K562 (cell line): ENCODE data around the gene ADNP. TPM values are rescaled to one million over a fixed set of nuclear protein-coding genes. Genes with fewer than 3 reads are reported as not detected.

Experiments
- BHLHE40 ChIP-seq: IDR thresholded peaks from 2 replicates; pipeline ENCODE4 v1.6.1; 2011; ENCODE audit warnings: low read length, improper control_type of control experiment
- BRCA1 ChIP-seq, 2 experiments: fragments of 450-650 bp in 1 of 2; sonication (generic) in 1 of 2; formaldehyde crosslinking in 1 of 2; IDR thresholded peaks; 2 replicates each; pipeline versions ENCODE4 v1.5.0 to v1.6.1; 2017 to 2020; ENCODE audit warnings: mild to moderate bottlenecking in 1 of 2, missing genetic modification reagents in 1 of 2
- CEBPB ChIP-seq: fragments of 450-650 bp; IDR thresholded peaks from 2 replicates; pipeline ENCODE4 v1.6.1; 2016; ENCODE audit warnings: missing genetic modification characterization, missing compliant biosample characterization
- DMBX1 ChIP-seq: fragments of 250-450 bp; sonication (Bioruptor Pico); IDR thresholded peaks from 2 replicates; pipeline ENCODE4 v1.8.0; 2022; ENCODE audit warnings: inconsistent platforms, mild to moderate bottlenecking, moderate library complexity, borderline replicate concordance
- FIP1L1 ChIP-seq: fragments of 200-400 bp; formaldehyde crosslinking; IDR thresholded peaks from 2 replicates; pipeline ENCODE4 v1.6.1; 2018; ENCODE audit warnings: mild to moderate bottlenecking, low read depth, low read length; ENCODE audit not compliant: poor library complexity, severe bottlenecking
- GATAD2A ChIP-seq: fragments of 450-650 bp; IDR thresholded peaks from 2 replicates; pipeline ENCODE4 v1.6.1; 2017
- KAT8 ChIP-seq: fragments of 450-650 bp; IDR thresholded peaks from 2 replicates; pipeline ENCODE4 v1.6.1; 2016; ENCODE audit warnings: low read depth, mild to moderate bottlenecking
- KLF10 ChIP-seq: fragments of 250-450 bp; sonication (Bioruptor Pico); IDR thresholded peaks from 2 replicates; pipeline ENCODE4 v1.6.1; 2021; ENCODE audit warnings: matching md5 sums
- MECOM ChIP-seq: fragments of 250-450 bp; sonication (Bioruptor Pico); IDR thresholded peaks from 2 replicates; pipeline ENCODE4 v1.8.0; 2022; ENCODE audit warnings: inconsistent platforms
- MED1 ChIP-seq: sonication (generic); formaldehyde crosslinking; IDR thresholded peaks from 2 replicates; pipeline ENCODE4 v1.8.1; 2023; ENCODE audit warnings: missing genetic modification reagents, borderline replicate concordance
- NR2C2 ChIP-seq, 2 experiments: fragments of 200-800 bp in 1 of 2; sonication (Bioruptor generic) in 1 of 2; sonication (generic) in 1 of 2; formaldehyde crosslinking in 1 of 2; IDR thresholded peaks; 2 replicates each; pipeline versions ENCODE4 v1.6.1 to v1.8.0; 2016 to 2022; ENCODE audit warnings: mild to moderate bottlenecking in 1 of 2, missing compliant biosample characterization in 1 of 2, missing genetic modification characterization in 1 of 2, missing genetic modification reagents in 1 of 2
- TCF15 ChIP-seq: fragments of 250-450 bp; sonication (Bioruptor Pico); IDR thresholded peaks from 2 replicates; pipeline ENCODE4 v1.8.0; 2022; ENCODE audit warnings: moderate library complexity, mild to moderate bottlenecking, inconsistent platforms
- THRAP3 ChIP-seq: fragments of 450-650 bp; IDR thresholded peaks from 2 replicates; pipeline ENCODE4 v1.6.1; 2016; ENCODE audit warnings: mild to moderate bottlenecking, inconsistent platforms, borderline replicate concordance
- ZNF133 ChIP-seq: fragments of 250-450 bp; sonication (Bioruptor Pico); IDR thresholded peaks from 2 replicates; pipeline ENCODE4 v1.4.0; 2020; ENCODE audit warnings: mild to moderate bottlenecking
- ZNF140 ChIP-seq: fragments of 250-450 bp; sonication (Bioruptor Pico); IDR thresholded peaks from 2 replicates; pipeline ENCODE4 v1.8.0; 2021; ENCODE audit warnings: moderate library complexity, mild to moderate bottlenecking, inconsistent platforms
- ZNF175 ChIP-seq: fragments of 200-800 bp; sonication (Bioruptor generic); IDR thresholded peaks from 2 replicates; pipeline ENCODE4 v1.6.1; 2016; ENCODE audit warnings: low read depth, mild to moderate bottlenecking, missing genetic modification characterization, missing compliant biosample characterization
- ZNF311 ChIP-seq: fragments of 250-450 bp; sonication (Bioruptor Pico); IDR thresholded peaks from 2 replicates; pipeline ENCODE4 v1.4.0; 2020; ENCODE audit warnings: mild to moderate bottlenecking, moderate library complexity
- ZNF511 ChIP-seq: sonication (generic); formaldehyde crosslinking; IDR thresholded peaks from 2 replicates; pipeline ENCODE4 v1.8.0; 2022; ENCODE audit warnings: mild to moderate bottlenecking, missing genetic modification reagents
- polyA plus RNA-seq, 8 experiments: library from polyadenylated mRNA; depleted of rRNA in 4 of 8; stranded (reverse) in 5 of 8; unstranded in 3 of 8; fragments of >200 nt; fragmentation: Nextera tagmentation in 2 of 8; fragmentation: Illumina TruSeq in 1 of 8; extraction: Ambion mirVana in 2 of 8; extraction: Trizol in 1 of 8; gene quantifications; 2 replicates each; pipeline versions ENCODE4 v1.2.1 to v1.2.3, GENCODE V29; 2011 to 2014; ENCODE audit warnings: inconsistent platforms in 1 of 8, missing spikeins in 1 of 8
- total RNA-seq, 7 experiments: library from RNA; depleted of rRNA in 6 of 7; stranded (reverse); fragments of >200 nt in 6 of 7; fragmentation: Illumina TruSeq in 2 of 7; extraction: Trizol in 2 of 7; gene quantifications; 2 replicates each; pipeline versions ENCODE4 v1.2.1 to v1.2.3, GENCODE V29; 2011 to 2021; ENCODE audit warnings: low replicate concordance in 1 of 7
- TF ChIP-seq, protein P1 (sequence below): fragments of 450-650 bp; formaldehyde crosslinking; IDR thresholded peaks from 2 replicates; pipeline ENCODE4 v1.4.0; 2020; ENCODE audit warnings: mild to moderate bottlenecking
- TF ChIP-seq, protein P2 (sequence below): IDR thresholded peaks from 2 replicates; pipeline ENCODE4 v1.6.1; 2011; ENCODE audit warnings: borderline replicate concordance, low read depth, mild to moderate bottlenecking, moderate library complexity, low read length; ENCODE audit not compliant: insufficient read depth, poor library complexity, severe bottlenecking
- TF ChIP-seq, protein P3 (sequence below): fragments of 250-450 bp; sonication (Bioruptor Pico); IDR thresholded peaks from 2 replicates; pipeline ENCODE4 v1.9.0; 2021; ENCODE audit warnings: mild to moderate bottlenecking, inconsistent platforms

ADNP gene
- total and polyA plus RNA-seq, 9 of the 15 experiments (the other 6 are each of a cell fraction or from before 2014, with no cell fraction given) = 17.8 to 59.9 (median 25.3) TPM

GRCh38 chr20:50929299-50930138 lies 1.7 kb downstream of the ADNP start (continued):
- TF ChIP-seq TCF15 (CRISPR knock-in tag) (no peak), BRCA1 (IDR thresholded peaks at IDR 0.05) (no peak), BRCA1 (CRISPR knock-in tag; IDR thresholded peaks at IDR 0.05) (no peak), FIP1L1 (no peak), ZNF133 (CRISPR knock-in tag) (no peak), NR2C2 (CRISPR knock-in tag; IDR thresholded peaks at IDR 0.05) (no peak), NR2C2 (tag; IDR thresholded peaks at IDR 0.05) (no peak), KAT8 (no peak), ZNF140 (CRISPR knock-in tag) (no peak), ZNF175 (CRISPR knock-in tag) (no peak), BHLHE40 (no peak; the same call in 1 of the 2 replicates), GATAD2A (peak; percentile 75), DMBX1 (CRISPR knock-in tag) (peak; percentile 71), MECOM (CRISPR knock-in tag) (no peak), MED1 (CRISPR knock-in tag) (no peak), KLF10 (CRISPR knock-in tag) (no peak), ZNF311 (no peak), THRAP3 (no peak), ZNF511 (0 out of 2 replicates have a peak, but pooled peaks have one; percentile 28), CEBPB (no peak)
- TF ChIP-seq, protein P1, sequence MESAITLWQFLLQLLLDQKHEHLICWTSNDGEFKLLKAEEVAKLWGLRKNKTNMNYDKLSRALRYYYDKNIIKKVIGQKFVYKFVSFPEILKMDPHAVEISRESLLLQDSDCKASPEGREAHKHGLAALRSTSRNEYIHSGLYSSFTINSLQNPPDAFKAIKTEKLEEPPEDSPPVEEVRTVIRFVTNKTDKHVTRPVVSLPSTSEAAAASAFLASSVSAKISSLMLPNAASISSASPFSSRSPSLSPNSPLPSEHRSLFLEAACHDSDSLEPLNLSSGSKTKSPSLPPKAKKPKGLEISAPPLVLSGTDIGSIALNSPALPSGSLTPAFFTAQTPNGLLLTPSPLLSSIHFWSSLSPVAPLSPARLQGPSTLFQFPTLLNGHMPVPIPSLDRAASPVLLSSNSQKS (CRISPR knock-in tag) = no peak
- TF ChIP-seq, protein P2, sequence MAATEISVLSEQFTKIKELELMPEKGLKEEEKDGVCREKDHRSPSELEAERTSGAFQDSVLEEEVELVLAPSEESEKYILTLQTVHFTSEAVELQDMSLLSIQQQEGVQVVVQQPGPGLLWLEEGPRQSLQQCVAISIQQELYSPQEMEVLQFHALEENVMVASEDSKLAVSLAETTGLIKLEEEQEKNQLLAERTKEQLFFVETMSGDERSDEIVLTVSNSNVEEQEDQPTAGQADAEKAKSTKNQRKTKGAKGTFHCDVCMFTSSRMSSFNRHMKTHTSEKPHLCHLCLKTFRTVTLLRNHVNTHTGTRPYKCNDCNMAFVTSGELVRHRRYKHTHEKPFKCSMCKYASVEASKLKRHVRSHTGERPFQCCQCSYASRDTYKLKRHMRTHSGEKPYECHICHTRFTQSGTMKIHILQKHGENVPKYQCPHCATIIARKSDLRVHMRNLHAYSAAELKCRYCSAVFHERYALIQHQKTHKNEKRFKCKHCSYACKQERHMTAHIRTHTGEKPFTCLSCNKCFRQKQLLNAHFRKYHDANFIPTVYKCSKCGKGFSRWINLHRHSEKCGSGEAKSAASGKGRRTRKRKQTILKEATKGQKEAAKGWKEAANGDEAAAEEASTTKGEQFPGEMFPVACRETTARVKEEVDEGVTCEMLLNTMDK = peak; percentile 93
- TF ChIP-seq, protein P3, sequence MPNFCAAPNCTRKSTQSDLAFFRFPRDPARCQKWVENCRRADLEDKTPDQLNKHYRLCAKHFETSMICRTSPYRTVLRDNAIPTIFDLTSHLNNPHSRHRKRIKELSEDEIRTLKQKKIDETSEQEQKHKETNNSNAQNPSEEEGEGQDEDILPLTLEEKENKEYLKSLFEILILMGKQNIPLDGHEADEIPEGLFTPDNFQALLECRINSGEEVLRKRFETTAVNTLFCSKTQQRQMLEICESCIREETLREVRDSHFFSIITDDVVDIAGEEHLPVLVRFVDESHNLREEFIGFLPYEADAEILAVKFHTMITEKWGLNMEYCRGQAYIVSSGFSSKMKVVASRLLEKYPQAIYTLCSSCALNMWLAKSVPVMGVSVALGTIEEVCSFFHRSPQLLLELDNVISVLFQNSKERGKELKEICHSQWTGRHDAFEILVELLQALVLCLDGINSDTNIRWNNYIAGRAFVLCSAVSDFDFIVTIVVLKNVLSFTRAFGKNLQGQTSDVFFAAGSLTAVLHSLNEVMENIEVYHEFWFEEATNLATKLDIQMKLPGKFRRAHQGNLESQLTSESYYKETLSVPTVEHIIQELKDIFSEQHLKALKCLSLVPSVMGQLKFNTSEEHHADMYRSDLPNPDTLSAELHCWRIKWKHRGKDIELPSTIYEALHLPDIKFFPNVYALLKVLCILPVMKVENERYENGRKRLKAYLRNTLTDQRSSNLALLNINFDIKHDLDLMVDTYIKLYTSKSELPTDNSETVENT = no peak; the same call in 1 of the 2 replicates
